SK-N-MC (cell line): ENCODE measurements around the gene DCDC2C.

ENCODE experiments used
- EZH2 ChIP-seq: fragments of 200-600 bp; sonication (generic); IDR thresholded peaks from one replicate; pipeline ENCODE4 v1.6.1; 2017; ENCODE audit warnings: antibody characterized with exemption
- FOXP2 ChIP-seq: optimal IDR thresholded peaks from 2 replicates; pipeline ENCODE3; 2011; ENCODE audit warnings: mild to moderate bottlenecking, moderate library complexity; ENCODE audit not compliant: insufficient read depth; ENCODE audit errors: extremely low read length, control extremely low read depth
- POLR2AphosphoS5 ChIP-seq: IDR thresholded peaks from 2 replicates; pipeline ENCODE4 v1.6.1; 2012; ENCODE audit warnings: mild to moderate bottlenecking, low read depth, low read length, borderline replicate concordance

GRCh38 chr2:3871002-3871401 lies 167.6 kb downstream of the DCDC2C start:
- TF ChIP-seq EZH2 (no peak), POLR2AphosphoS5 (peak; percentile 28; the same call in 1 of the 2 replicates), FOXP2 (no peak)
